ENCODE results near the gene ZC3H12C.
"Not testable (repeated sequence)": the region's sequence is repeated elsewhere in the genome, so short reads cannot be mapped to it uniquely, and the experiment has no call there.

ZC3H12C gene

DNA sequence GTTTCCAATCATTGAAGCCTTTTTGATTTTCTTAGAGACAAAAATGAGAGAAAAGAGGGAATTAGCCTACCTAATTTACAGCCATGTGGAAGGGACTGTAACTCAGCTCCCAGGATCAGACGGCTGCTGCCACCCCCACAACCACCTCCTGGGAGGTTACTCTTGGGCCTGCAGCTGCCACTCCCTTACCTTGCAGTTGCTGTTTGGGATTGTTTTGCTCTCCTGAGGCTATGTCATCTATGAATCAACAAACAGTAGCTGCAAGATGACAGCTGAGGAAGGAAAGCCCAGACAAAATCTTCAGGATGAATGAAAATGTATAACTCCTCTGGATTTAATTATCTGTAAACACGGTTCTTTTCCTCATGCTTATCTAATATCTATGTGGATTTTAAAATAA lies 28.0 kb upstream of the ZC3H12C start:
- H3K9me3 ChIP-seq (ENCODE audit: insufficient read depth, low read depth, low read length): no peaks in the 10 kb centered on the region
- no peaks in the 10 kb centered on the region for H3K27me3 ChIP-seq (ENCODE audit: insufficient read depth, low read length)
- H3K4me1 ChIP-seq (ENCODE audit: insufficient read depth, low read length): no peaks in the 10 kb centered on the region
- no peak overlapping the region for H3K4me3 ChIP-seq (ENCODE audit: low read length)
- no peaks in the 10 kb centered on the region for H3K36me3 ChIP-seq (ENCODE audit: insufficient read depth, low read depth, low read length)
- no peak overlapping the region for H3K27ac ChIP-seq (ENCODE audit: low read length)
- H3K9ac ChIP-seq (ENCODE audit: low read depth, low read length): no peak overlapping the region

DNA sequence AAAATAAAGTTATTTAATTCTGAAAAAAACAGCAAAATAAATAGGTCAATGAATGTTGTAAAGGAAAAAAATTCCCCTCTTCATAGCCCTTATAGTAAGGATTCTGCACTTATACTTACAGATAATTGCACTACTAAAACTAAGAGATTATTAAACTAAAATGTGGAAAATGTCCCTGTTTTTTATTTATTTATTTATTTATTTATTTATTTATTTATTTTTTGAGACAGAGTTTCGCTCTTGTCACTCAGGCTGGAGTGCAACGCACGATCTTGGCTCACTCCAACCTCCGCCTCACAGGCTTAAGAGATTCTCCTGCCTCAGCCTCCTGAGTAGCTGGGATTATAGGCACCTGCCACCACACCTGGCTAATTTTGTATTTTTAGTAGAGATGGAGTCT lies 25.2 kb upstream of the ZC3H12C start:
- H3K4me3 ChIP-seq (ENCODE audit: low read length); H3K4me1 ChIP-seq (ENCODE audit: insufficient read depth, low read length); H3K27me3 ChIP-seq (ENCODE audit: insufficient read depth, low read length); H3K36me3 ChIP-seq (ENCODE audit: insufficient read depth, low read depth, low read length); H3K9ac ChIP-seq (ENCODE audit: low read depth, low read length); H3K27ac ChIP-seq (ENCODE audit: low read length); H3K9me3 ChIP-seq (ENCODE audit: insufficient read depth, low read depth, low read length): not testable (repeated sequence)

DNA sequence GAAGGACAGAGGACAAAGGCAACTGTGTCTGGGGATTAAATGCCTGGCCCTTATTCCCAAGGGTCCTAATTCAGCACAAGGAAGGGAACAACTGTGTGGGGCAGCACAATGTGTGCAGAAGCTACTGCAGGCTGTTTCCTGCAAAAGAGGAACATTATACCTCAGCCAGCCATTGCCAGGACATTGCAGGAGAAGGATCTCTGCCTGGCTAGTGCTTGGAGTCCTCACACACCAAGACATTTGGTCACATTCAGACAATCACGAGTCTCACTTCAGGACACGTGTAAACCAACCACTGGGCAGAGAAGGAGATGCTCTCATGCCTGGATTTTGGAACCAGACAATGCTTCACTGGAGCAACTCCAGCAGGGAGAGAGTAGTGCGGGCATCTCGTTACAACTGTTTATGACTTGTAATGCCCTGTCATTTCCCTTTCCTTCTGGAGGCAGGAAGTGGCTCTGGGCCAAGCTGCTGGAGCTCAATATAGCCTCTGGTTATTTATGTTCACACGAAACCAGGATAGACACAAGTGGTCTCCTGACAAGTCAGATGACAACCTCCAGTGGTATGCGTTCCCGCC lies 23.9 kb upstream of the ZC3H12C start:
- Histone ChIP-seq H3K27ac (ENCODE audit: low read length) (no peak overlapping the region), H3K9me3 (ENCODE audit: insufficient read depth, low read depth, low read length) (no peaks in the 10 kb centered on the region), H3K27me3 (ENCODE audit: insufficient read depth, low read length) (no peaks in the 10 kb centered on the region), H3K36me3 (ENCODE audit: insufficient read depth, low read depth, low read length) (no peaks in the 10 kb centered on the region), H3K9ac (ENCODE audit: low read depth, low read length) (no peak overlapping the region), H3K4me3 (ENCODE audit: low read length) (no peak overlapping the region), H3K4me1 (ENCODE audit: insufficient read depth, low read length) (no peaks in the 10 kb centered on the region)

DNA sequence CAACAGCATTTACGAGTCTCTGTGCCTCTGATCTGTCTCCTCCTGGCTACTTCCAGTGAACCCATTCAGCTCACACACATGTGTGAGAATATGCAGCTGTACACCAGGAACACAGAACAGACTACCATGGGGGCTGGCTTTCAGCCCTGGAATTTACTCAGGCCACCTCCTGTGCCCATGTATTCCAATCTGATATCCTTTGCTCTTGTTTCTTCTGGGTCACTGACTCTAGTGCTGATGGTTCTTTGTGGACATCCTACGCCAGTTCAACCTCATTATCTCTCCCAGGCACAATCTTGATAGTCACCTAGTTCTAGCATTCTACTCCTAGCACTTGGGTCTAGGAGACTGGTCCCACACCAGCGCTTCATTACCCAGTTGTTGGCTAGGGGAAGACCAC lies 23.0 kb upstream of the ZC3H12C start:
- peaks cover 1% of the 10 kb centered on the region; the same call in 1 of the 2 replicates for H3K4me1 ChIP-seq (ENCODE audit: insufficient read depth, low read length)
- no peak overlapping the region for H3K4me3 ChIP-seq (ENCODE audit: low read length)
- no peak overlapping the region for H3K27ac ChIP-seq (ENCODE audit: low read length)
- no peak overlapping the region for H3K9ac ChIP-seq (ENCODE audit: low read depth, low read length)
- H3K27me3 ChIP-seq (ENCODE audit: insufficient read depth, low read length): no peaks in the 10 kb centered on the region
- no peaks in the 10 kb centered on the region for H3K36me3 ChIP-seq (ENCODE audit: insufficient read depth, low read depth, low read length)
- H3K9me3 ChIP-seq (ENCODE audit: insufficient read depth, low read depth, low read length): no peaks in the 10 kb centered on the region

DNA sequence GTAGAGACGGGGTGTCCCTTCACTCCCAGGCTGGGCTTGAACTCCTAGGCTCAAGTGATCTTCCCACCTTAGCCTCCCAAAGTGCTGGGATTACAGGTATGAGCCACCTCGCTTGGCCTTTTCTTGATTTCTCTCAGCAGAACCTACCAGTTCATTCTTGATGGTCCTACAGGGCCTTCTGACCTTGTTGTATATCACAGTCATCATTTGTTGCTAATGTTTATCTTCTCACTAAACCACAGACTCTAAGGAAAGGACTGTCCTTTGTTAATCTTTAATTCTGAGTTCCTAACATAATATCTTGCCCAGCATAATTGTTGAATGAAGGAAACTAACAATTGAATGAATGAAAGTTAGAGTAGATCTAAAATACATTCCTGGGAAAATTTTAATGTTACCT lies 22.0 kb upstream of the ZC3H12C start:
- H3K4me1 ChIP-seq (ENCODE audit: insufficient read depth, low read length): peaks cover 8% of the 10 kb centered on the region; the same call in 1 of the 2 replicates
- H3K9me3 ChIP-seq (ENCODE audit: insufficient read depth, low read depth, low read length): no peaks in the 10 kb centered on the region
- no peaks in the 10 kb centered on the region for H3K36me3 ChIP-seq (ENCODE audit: insufficient read depth, low read depth, low read length)

DNA sequence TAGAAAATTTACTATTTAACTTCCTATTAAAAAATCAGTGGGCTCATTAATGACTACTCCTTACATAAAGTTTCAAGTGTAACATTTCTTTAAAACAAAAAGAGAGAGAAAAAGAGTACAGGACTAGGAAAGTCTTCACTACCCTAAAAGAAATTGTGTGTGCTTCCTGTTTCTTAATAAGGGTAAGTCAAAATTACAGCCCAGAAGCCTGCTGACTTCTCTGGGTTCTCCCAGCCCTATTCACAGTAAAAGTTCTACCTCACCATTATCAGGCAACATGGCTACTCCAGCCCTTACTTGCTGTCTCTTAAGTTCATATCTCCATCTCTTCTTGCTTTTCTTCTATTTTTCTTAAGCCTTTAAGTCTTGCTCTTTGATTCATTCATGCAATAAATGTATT lies 20.3 kb upstream of the ZC3H12C start:
- no peaks in the 10 kb centered on the region for H3K9me3 ChIP-seq (ENCODE audit: insufficient read depth, low read depth, low read length)
- no peaks in the 10 kb centered on the region for H3K36me3 ChIP-seq (ENCODE audit: insufficient read depth, low read depth, low read length)
- H3K4me1 ChIP-seq (ENCODE audit: insufficient read depth, low read length): peaks cover 23% of the 10 kb centered on the region
- H3K9ac ChIP-seq (ENCODE audit: low read depth, low read length): no peak overlapping the region
- H3K27me3 ChIP-seq (ENCODE audit: insufficient read depth, low read length): no peaks in the 10 kb centered on the region
- H3K4me3 ChIP-seq (ENCODE audit: low read length): no peak overlapping the region
- no peak overlapping the region for H3K27ac ChIP-seq (ENCODE audit: low read length)

More for the DNA sequence above, 22.0 kb upstream of the ZC3H12C start:
- H3K27me3 ChIP-seq (ENCODE audit: insufficient read depth, low read length): no peaks in the 10 kb centered on the region
- H3K9ac ChIP-seq (ENCODE audit: low read depth, low read length): no peak overlapping the region
- H3K27ac ChIP-seq (ENCODE audit: low read length): no peak overlapping the region
- H3K4me3 ChIP-seq (ENCODE audit: low read length): no peak overlapping the region

DNA sequence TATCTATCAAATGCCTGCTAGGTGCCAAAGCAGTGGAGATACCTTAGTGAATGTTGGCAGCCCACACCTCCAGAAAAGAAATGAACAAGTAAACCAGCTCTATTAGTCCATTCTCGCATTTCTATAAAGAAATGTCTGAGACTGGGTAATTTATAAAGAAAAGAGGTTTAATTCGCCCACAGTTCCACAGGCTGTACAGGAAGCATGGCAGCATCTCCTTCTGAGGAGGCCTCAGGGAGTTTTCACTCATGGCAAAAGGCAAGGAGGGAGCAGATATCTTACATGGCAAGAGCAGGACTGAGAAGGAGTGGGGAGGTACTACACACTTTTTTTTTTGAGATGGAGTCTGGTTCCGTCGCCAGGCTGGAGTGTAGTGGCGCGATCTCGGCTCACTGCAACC lies 18.7 kb upstream of the ZC3H12C start:
- H3K9me3 ChIP-seq (ENCODE audit: insufficient read depth, low read depth, low read length): peaks cover 10% of the 10 kb centered on the region
- H3K36me3 ChIP-seq (ENCODE audit: insufficient read depth, low read depth, low read length): no peaks in the 10 kb centered on the region
- no peak overlapping the region for H3K4me3 ChIP-seq (ENCODE audit: low read length)
- H3K27ac ChIP-seq (ENCODE audit: low read length): no peak overlapping the region
- H3K9ac ChIP-seq (ENCODE audit: low read depth, low read length): no peak overlapping the region
- H3K27me3 ChIP-seq (ENCODE audit: insufficient read depth, low read length): no peaks in the 10 kb centered on the region
- peaks cover 23% of the 10 kb centered on the region for H3K4me1 ChIP-seq (ENCODE audit: insufficient read depth, low read length)

DNA sequence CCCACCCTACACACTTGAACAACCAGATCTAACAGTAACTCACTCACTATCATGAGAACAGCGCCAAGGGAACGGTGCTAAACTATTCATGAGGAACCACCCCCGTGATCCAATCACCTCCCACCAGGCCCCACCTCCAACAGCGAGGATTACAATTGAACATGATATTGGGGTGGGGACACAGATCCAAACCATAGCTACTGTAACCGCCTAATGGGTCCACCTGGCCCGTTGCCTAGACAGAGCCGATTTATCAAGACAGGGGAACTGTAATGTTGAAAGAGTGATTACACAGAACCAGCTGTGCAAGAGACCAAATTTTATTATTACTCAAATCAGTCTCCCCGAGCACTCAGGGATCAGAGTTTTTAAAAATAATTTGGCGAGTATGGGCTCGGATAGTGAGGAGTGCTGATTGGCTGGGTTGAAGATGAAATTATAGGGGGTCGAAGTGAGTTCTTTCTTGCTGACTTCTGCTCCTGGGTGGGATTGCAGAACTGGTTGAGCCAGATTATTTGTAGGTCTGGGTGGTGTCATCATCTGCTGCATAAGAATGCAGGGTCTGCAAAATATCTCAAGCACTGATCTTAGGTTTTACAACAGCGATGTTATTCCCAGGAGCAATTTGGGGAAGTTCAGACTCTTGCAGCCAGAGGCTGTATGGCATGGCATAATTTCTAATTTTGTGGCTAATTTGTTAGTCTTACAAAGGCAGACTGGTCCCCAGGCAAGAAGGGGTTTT lies 17.9 kb upstream of the ZC3H12C start:
- Histone ChIP-seq H3K9me3 (ENCODE audit: insufficient read depth, low read depth, low read length) (peaks cover 11% of the 10 kb centered on the region), H3K36me3 (ENCODE audit: insufficient read depth, low read depth, low read length) (no peaks in the 10 kb centered on the region), H3K27me3 (ENCODE audit: insufficient read depth, low read length) (no peaks in the 10 kb centered on the region), H3K27ac (ENCODE audit: low read length) (no peak overlapping the region), H3K9ac (ENCODE audit: low read depth, low read length) (no peak overlapping the region), H3K4me3 (ENCODE audit: low read length) (no peak overlapping the region), H3K4me1 (ENCODE audit: insufficient read depth, low read length) (peaks cover 23% of the 10 kb centered on the region)

DNA sequence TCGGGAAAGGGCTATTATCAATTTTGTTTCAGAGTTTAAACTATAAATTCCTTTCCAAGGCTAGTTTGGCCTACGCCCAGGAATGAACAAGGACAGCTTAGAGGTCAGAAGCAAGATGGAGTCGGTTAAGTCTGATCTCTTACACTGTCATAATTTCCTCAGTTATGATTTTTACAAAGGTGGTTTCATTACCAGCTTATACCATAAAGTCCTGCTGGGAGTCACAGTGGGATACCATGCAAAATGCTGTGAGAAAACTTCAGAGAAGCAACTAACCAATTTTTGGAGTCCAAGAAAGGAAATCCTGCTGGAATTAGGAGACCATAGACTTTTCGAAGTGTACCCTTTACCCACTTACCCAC lies 17.4 kb upstream of the ZC3H12C start:
- Histone ChIP-seq H3K9ac (ENCODE audit: low read depth, low read length) (no peak overlapping the region), H3K27me3 (ENCODE audit: insufficient read depth, low read length) (no peaks in the 10 kb centered on the region), H3K36me3 (ENCODE audit: insufficient read depth, low read depth, low read length) (no peaks in the 10 kb centered on the region), H3K9me3 (ENCODE audit: insufficient read depth, low read depth, low read length) (peaks cover 11% of the 10 kb centered on the region), H3K4me1 (ENCODE audit: insufficient read depth, low read length) (peaks cover 23% of the 10 kb centered on the region), H3K4me3 (ENCODE audit: low read length) (no peak overlapping the region), H3K27ac (ENCODE audit: low read length) (no peak overlapping the region)

DNA sequence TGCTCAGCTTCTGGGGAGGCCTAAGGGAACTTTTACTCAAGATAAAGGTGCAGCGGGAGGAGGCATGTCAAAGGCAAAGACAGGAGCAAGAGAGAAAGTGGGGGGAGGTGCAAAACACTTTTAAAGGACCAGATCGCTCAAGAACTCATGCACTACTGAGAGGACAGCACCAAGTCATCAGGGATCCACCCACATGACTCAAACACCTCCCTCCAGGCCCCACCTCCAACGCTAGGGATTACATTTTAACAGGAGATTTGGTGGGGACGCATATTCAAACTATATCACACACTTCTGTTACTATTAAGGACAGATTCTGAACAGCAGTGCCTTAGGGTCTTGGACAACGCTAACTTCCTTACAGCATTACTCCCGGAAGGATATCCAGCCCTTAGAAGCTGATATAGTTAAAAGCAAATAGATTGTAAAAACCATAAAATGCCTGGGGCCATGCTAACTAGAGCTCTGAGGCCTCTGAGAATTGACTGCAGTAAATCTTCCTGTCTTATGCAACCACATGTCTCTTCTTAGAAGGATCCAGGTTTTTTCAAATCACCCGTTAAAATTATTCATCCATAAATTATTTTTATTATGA lies 16.7 kb upstream of the ZC3H12C start:
- no peak overlapping the region for H3K9ac ChIP-seq (ENCODE audit: low read depth, low read length)
- no peak overlapping the region for H3K4me3 ChIP-seq (ENCODE audit: low read length)
- no peaks in the 10 kb centered on the region for H3K27me3 ChIP-seq (ENCODE audit: insufficient read depth, low read length)
- H3K27ac ChIP-seq (ENCODE audit: low read length): no peak overlapping the region
- no peaks in the 10 kb centered on the region for H3K36me3 ChIP-seq (ENCODE audit: insufficient read depth, low read depth, low read length)
- H3K9me3 ChIP-seq (ENCODE audit: insufficient read depth, low read depth, low read length): peaks cover 11% of the 10 kb centered on the region
- peaks cover 23% of the 10 kb centered on the region for H3K4me1 ChIP-seq (ENCODE audit: insufficient read depth, low read length)

DNA sequence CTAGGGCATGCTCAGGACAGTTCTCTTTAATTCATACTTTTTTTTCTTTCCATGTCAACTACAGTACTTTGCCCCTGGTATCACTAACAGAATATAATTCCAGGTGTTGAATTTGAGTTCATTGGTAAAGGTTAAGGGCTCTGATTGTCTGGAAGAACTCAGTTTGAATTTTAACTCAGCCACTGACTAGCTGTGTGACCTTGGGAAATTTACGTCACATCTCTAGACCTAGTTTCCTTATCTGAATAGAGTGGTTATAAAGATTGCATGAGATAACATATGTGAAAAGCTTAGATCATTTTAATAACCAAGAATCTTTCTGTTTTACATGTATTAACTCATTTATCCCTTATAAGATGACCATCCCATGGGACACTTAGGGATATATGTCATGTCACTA lies 15.8 kb upstream of the ZC3H12C start:
- no peaks in the 10 kb centered on the region for H3K36me3 ChIP-seq (ENCODE audit: insufficient read depth, low read depth, low read length)
- H3K4me1 ChIP-seq (ENCODE audit: insufficient read depth, low read length): peaks cover 23% of the 10 kb centered on the region
- no peak overlapping the region for H3K27ac ChIP-seq (ENCODE audit: low read length)
- no peaks in the 10 kb centered on the region for H3K27me3 ChIP-seq (ENCODE audit: insufficient read depth, low read length)
- no peak overlapping the region for H3K9ac ChIP-seq (ENCODE audit: low read depth, low read length)
- peaks cover 11% of the 10 kb centered on the region for H3K9me3 ChIP-seq (ENCODE audit: insufficient read depth, low read depth, low read length)
- H3K4me3 ChIP-seq (ENCODE audit: low read length): no peak overlapping the region

DNA sequence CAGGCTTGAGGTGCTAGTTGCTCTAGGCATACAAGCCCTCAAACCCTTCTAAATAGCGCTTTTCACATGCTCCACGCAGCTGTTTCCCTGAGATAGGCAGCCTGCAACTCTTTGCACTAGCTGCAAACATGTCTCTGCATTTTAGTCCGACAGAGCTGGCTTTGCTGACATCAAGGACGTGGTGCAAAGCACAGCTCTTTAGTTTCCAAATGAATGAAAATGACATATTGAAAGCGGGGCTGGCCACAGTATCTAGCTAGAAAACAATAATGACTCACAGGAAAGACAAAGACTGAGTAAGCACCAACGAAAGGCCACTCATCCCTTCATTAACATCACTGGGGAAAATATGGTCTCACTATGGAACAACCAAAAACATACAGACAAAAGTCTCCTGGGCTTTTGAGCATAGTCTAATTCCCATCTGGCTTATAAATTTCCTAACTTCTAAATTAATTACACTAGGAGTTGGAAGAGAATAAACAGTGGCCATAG lies 15.3 kb upstream of the ZC3H12C start:
- no peaks in the 10 kb centered on the region for H3K27me3 ChIP-seq (ENCODE audit: insufficient read depth, low read length)
- H3K4me3 ChIP-seq (ENCODE audit: low read length): no peak overlapping the region; the same call in 1 of the 2 replicates
- peaks cover 11% of the 10 kb centered on the region for H3K9me3 ChIP-seq (ENCODE audit: insufficient read depth, low read depth, low read length)
- H3K9ac ChIP-seq (ENCODE audit: low read depth, low read length): no peak overlapping the region
- no peak overlapping the region for H3K27ac ChIP-seq (ENCODE audit: low read length)
- H3K36me3 ChIP-seq (ENCODE audit: insufficient read depth, low read depth, low read length): no peaks in the 10 kb centered on the region
- peaks cover 23% of the 10 kb centered on the region for H3K4me1 ChIP-seq (ENCODE audit: insufficient read depth, low read length)
